Smooth muscle cell (in vitro differentiated cells): Measurements from ENCODE around the gene GRID1. TPM values are rescaled to one million over a fixed set of nuclear protein-coding genes. Genes with fewer than 3 reads are reported as not detected.

Experiments used
- DNase-seq: peaks from one replicate; lab custom pipeline; 2025; ENCODE audit not compliant: unreplicated experiment; lab: John Stamatoyannopoulos, UW
- H2AFZ ChIP-seq: fragments of 200-600 bp; sonication (generic); 2 replicates; pipeline ENCODE4 v1.6.0; 2016; ENCODE audit warnings: antibody characterized with exemption, low read depth, mild to moderate bottlenecking
- H3F3A ChIP-seq: fragments of 200-600 bp; sonication (generic); 2 replicates; pipeline ENCODE4 v1.6.0; 2017; ENCODE audit warnings: antibody characterized with exemption, low read depth
- H3K27ac ChIP-seq: fragments of 200-600 bp; sonication (generic); 2 replicates; pipeline ENCODE4 v1.5.1; 2016; ENCODE audit warnings: low read depth, mild to moderate bottlenecking
- H3K27me3 ChIP-seq: fragments of 200-600 bp; sonication (generic); 2 replicates; pipeline ENCODE4 v1.6.1; 2016; ENCODE audit warnings: low read depth, mild to moderate bottlenecking
- H3K36me3 ChIP-seq: fragments of 200-600 bp; sonication (generic); 2 replicates; pipeline ENCODE4 v1.5.1; 2016; ENCODE audit warnings: low read depth
- H3K4me1 ChIP-seq: fragments of 200-600 bp; sonication (generic); 2 replicates; pipeline ENCODE4 v1.5.1; 2016; ENCODE audit warnings: low read depth
- H3K4me2 ChIP-seq: fragments of 200-600 bp; sonication (generic); 2 replicates; pipeline ENCODE4 v1.6.0; 2016; ENCODE audit warnings: mild to moderate bottlenecking
- H3K4me3 ChIP-seq: fragments of 200-600 bp; sonication (generic); 2 replicates; pipeline ENCODE4 v1.5.1; 2016; ENCODE audit warnings: mild to moderate bottlenecking
- H3K79me2 ChIP-seq: fragments of 200-600 bp; sonication (generic); 2 replicates; pipeline ENCODE4 v1.6.0; 2016; ENCODE audit warnings: low read depth, mild to moderate bottlenecking
- H3K9ac ChIP-seq: fragments of 200-600 bp; sonication (generic); 2 replicates; pipeline ENCODE4 v1.6.0; 2016; ENCODE audit warnings: low read depth
- H3K9me3 ChIP-seq: fragments of 200-600 bp; sonication (generic); replicated peaks from 2 replicates; pipeline ENCODE4 v1.5.1; 2016; ENCODE audit warnings: low read depth
- H4K20me1 ChIP-seq: fragments of 200-600 bp; sonication (generic); 2 replicates; pipeline ENCODE4 v1.6.0; 2016; ENCODE audit warnings: low read depth
- WGBS: methylation state at CpG from one replicate; pipeline ENCODE4 v1.1.7; 2016; ENCODE audit warnings: low lambda C conversion rate; 5-methylcytosine and 5-hydroxymethylcytosine counted together
- polyA plus RNA-seq: library from polyadenylated mRNA; unstranded; fragments of >200 nt; fragmentation: Nextera tagmentation; extraction: Ambion mirVana; gene quantifications from 2 replicates; pipeline ENCODE4 v1.2.1, GENCODE V29; 2016
- total RNA-seq: library from RNA; depleted of rRNA; stranded (reverse); fragments of >200 nt; gene quantifications from 2 replicates; pipeline ENCODE4 v1.2.3, GENCODE V29; 2014
- TF ChIP-seq, protein P1 (sequence below): fragments of 200-600 bp; sonication (generic); IDR thresholded peaks from 2 replicates; pipeline ENCODE4 v1.5.1; 2017; ENCODE audit warnings: borderline replicate concordance, mild to moderate bottlenecking, antibody characterized with exemption; ENCODE audit not compliant: insufficient read depth, poor library complexity, severe bottlenecking

Gene GRID1
- total and polyA plus RNA-seq, 2 experiments from 2014 or later: 4.4 to 7.4 TPM

DNA sequence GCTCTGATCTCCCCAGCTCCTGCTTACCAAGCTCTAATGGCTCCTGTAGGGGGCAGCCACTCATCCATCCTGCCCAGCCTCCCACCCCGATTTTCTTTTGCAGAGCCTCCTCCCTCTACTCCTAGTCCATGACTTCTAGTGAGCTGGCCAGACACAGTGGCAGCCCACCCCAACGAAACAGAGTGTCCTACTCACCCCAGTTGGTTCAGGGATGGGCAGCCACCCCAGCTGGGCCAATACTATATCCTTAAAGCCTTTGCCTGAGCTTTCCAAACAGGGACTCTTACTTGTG, 77.1 kb downstream of the GRID1 start:
- Histone ChIP-seq H3K9me3 (no peaks in the 10 kb centered on the region), H3K27me3 (no peaks in the 10 kb centered on the region), H3K79me2 (no peaks in the 10 kb centered on the region), H3K9ac (no peak overlapping the region), H3K4me1 (no peaks in the 10 kb centered on the region), H3K4me3 (no peak overlapping the region), H3K36me3 (no peaks in the 10 kb centered on the region), H3K4me2 (no peak overlapping the region), H4K20me1 (peaks cover 23% of the 10 kb centered on the region), H3K27ac (no peak overlapping the region), H3F3A (no peaks in the 10 kb centered on the region), H2AFZ (no peak overlapping the region)
- TF ChIP-seq, protein P1, sequence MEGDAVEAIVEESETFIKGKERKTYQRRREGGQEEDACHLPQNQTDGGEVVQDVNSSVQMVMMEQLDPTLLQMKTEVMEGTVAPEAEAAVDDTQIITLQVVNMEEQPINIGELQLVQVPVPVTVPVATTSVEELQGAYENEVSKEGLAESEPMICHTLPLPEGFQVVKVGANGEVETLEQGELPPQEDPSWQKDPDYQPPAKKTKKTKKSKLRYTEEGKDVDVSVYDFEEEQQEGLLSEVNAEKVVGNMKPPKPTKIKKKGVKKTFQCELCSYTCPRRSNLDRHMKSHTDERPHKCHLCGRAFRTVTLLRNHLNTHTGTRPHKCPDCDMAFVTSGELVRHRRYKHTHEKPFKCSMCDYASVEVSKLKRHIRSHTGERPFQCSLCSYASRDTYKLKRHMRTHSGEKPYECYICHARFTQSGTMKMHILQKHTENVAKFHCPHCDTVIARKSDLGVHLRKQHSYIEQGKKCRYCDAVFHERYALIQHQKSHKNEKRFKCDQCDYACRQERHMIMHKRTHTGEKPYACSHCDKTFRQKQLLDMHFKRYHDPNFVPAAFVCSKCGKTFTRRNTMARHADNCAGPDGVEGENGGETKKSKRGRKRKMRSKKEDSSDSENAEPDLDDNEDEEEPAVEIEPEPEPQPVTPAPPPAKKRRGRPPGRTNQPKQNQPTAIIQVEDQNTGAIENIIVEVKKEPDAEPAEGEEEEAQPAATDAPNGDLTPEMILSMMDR: no peak
- 81% methylated on average over 2 of the region's 2 CpGs for WGBS
- DNase-seq: no peak

DNA sequence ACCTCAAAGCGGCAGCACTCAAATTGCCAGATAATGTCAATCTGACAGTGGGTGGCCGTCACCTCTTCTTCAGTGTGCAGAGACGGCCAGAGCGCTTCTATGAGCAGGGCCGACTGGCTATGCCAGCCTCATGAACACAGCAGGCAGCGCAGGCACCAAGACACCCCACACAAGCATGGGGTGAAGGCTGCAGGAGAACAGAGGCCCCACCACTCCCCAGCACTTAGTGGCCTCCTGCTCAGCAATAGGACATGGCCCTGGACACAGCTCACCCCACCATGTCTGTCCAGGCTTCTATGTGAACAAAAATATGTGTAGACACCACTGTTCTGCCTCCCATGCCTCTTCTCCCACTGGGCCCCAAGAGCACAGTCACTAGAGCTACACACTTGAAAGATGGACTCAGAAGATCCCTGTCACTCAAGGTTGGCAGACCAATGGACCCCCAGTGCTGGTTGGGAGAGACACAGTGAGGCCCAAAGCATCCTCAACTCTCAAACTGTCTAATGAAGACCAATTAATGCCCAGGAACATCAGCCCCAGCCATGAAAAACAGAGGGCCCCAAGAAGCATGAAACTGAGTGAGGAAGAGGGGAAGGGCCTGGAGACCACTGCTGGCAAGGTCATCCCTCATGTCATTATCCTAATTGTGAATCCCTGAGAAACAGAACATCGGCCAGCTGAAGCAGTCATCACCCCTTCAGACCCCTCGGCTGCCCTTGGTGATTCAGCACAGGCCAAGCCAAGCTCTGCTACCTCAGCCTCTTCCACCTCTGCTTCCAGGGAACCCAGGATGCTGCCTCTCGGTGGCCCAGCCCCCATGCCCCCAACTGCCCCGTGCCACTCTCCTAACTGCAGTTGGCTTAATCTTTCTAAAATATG, 77.7 kb downstream of the GRID1 start:
- H3K79me2 ChIP-seq: no peaks in the 10 kb centered on the region
- WGBS: 89% methylated on average over 10 of the region's 10 CpGs
- TF ChIP-seq, protein P1: no peak
- no peaks in the 10 kb centered on the region for H3K4me1 ChIP-seq
- H3F3A ChIP-seq: no peaks in the 10 kb centered on the region
- H3K27ac ChIP-seq: no peak overlapping the region
- no peak overlapping the region for H3K4me3 ChIP-seq
- H3K9me3 ChIP-seq: no peaks in the 10 kb centered on the region
- H3K9ac ChIP-seq: no peak overlapping the region
- H4K20me1 ChIP-seq: peaks cover 29% of the 10 kb centered on the region
- H3K27me3 ChIP-seq: no peaks in the 10 kb centered on the region
- no peaks in the 10 kb centered on the region for H3K36me3 ChIP-seq
- no peak overlapping the region for H3K4me2 ChIP-seq
- no peak overlapping the region for H2AFZ ChIP-seq
- no peak for DNase-seq

DNA sequence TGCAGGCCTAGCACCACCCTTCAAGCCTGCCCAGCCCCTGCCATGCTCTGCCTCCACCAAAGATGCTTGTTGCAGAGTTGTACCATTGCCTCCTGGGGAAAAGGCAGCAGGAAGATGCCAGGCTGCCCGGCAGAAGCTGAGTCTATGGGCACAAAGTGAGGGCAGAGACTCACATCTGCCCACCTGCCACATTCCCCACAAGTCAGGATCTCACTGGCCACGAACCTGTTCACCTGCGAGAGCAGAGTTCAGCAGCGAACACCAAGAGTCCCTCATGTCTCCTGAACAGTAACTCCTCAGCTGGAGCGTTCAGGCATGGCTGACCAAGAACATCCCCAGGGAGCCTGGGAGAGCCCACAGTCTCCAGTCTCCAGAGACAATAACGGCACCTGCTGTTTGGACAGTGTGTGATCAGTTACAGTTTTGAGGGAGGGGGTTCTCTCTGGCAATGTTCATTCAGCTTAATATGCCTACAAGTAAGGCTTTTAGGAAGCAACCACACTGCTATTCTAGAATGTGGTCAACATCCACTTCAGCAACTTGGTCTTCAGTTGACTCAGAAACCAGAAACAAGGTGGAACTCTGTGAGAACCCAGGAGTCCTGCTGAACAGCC, 78.5 kb downstream of the GRID1 start:
- Histone ChIP-seq H3K27me3 (no peaks in the 10 kb centered on the region), H3K79me2 (no peaks in the 10 kb centered on the region), H3K4me1 (no peaks in the 10 kb centered on the region), H3K36me3 (no peaks in the 10 kb centered on the region), H3K4me3 (no peak overlapping the region), H2AFZ (no peak overlapping the region), H3K9ac (no peak overlapping the region), H4K20me1 (peaks cover 29% of the 10 kb centered on the region), H3F3A (no peaks in the 10 kb centered on the region), H3K27ac (no peak overlapping the region), H3K4me2 (no peak overlapping the region), H3K9me3 (no peaks in the 10 kb centered on the region)
- no peak for DNase-seq
- WGBS: 78% methylated on average over 6 of the region's 6 CpGs
- TF ChIP-seq, protein P1: no peak
